K562 (cell line): ENCODE data around the gene GLT6D1. TPM values are rescaled to one million over a fixed set of nuclear protein-coding genes. Genes with fewer than 3 reads are reported as not detected.

Source experiments
- ATAC-seq: fragments of 200-7000 bp; cut with Tn5 transposase; 3 replicates; pipeline ENCODE4 v1.9.1; 2020; ENCODE audit warnings: moderate library complexity
- BruUV-seq: library from RNA; stranded (reverse); fragments of 400-500 nt; replicated peaks from 2 replicates; lab custom pipeline; 2021; lab: Mats Ljungman, UMichigan
- CTCF ChIA-PET: fragments of 300-600 bp; formaldehyde crosslinking; extraction: SDS; loops from one replicate; lab custom pipeline; 2021; ENCODE audit warnings: low intra/inter-chr PET ratio; lab: Yijun Ruan, JAX
- POLR2A ChIA-PET: fragments of 300-600, 350-650 bp; sonication (Branson Sonifier 250); formaldehyde crosslinking; extraction: SDS; loops from one replicate; lab custom pipeline; 2021; ENCODE audit warnings: antibody characterized with exemption, inconsistent platforms; lab: Yijun Ruan, JAX
- DNase-seq, 4 experiments: peaks; one replicate each; pipeline versions ENCODE4 v3.0.0 to v3.0.0-alpha.2; 2011 to 2018; ENCODE audit warnings: low spot score in 3 of 4, mixed read lengths in 3 of 4; ENCODE audit errors: extremely low read depth in 1 of 4
- FAIRE-seq: peaks from 2 replicates; lab custom pipeline; 2011; peaks lifted over from hg19 to GRCh38; lab: Jason Lieb, UNC
- H2AFZ ChIP-seq: 2 replicates; pipeline ENCODE4 v1.6.0; 2011; ENCODE audit warnings: low read depth, low read length, control low read depth, inconsistent platforms
- H3K27ac ChIP-seq: fragments of 200-600 bp; 3 replicates; pipeline ENCODE4 v1.8.0; 2011; ENCODE audit warnings: low read depth, mild to moderate bottlenecking, control low read depth, inconsistent platforms, low read length, moderate library complexity, mixed read lengths; ENCODE audit errors: extremely low read depth
- H3K27me3 ChIP-seq, 2 experiments: fragments of 300-600 bp in 1 of 2; 2 replicates in 1 of 2; 3 replicates in 1 of 2; pipeline versions ENCODE4 v1.6.0 to v1.8.0; 2011; ENCODE audit warnings: inconsistent platforms in 2 of 2, low read length in 2 of 2, mild to moderate bottlenecking in 1 of 2, mixed read lengths in 1 of 2, moderate library complexity in 1 of 2; ENCODE audit not compliant: control insufficient read depth in 2 of 2, insufficient read depth in 2 of 2
- H3K36me3 ChIP-seq: fragments of 300-600 bp; 3 replicates; pipeline ENCODE4 v1.8.0; 2011; ENCODE audit warnings: mild to moderate bottlenecking, low read length, inconsistent platforms; ENCODE audit not compliant: control insufficient read depth, insufficient read depth
- H3K4me1 ChIP-seq, 2 experiments: fragments of 200-600 bp in 1 of 2; replicated peaks in 1 of 2; 2 replicates in 1 of 2; 3 replicates in 1 of 2; pipeline versions ENCODE4 v1.5.1 to v1.8.0; 2011; ENCODE audit warnings: inconsistent platforms in 2 of 2, low read length in 2 of 2, mild to moderate bottlenecking in 1 of 2, mixed read lengths in 1 of 2, moderate library complexity in 1 of 2; ENCODE audit not compliant: control insufficient read depth in 2 of 2, insufficient read depth in 2 of 2
- H3K4me2 ChIP-seq: 2 replicates; pipeline ENCODE4 v1.6.1; 2011; ENCODE audit warnings: low read length, control low read depth, inconsistent platforms, mixed read lengths; ENCODE audit not compliant: insufficient read depth
- H3K4me3 ChIP-seq: fragments of 200-600 bp; sonication (generic), shearing (Covaris generic); 2 replicates; pipeline ENCODE4 v1.5.1; 2016; ENCODE audit warnings: control low read depth, inconsistent platforms
- H3K79me2 ChIP-seq: fragments of 200-600 bp; 3 replicates; pipeline ENCODE4 v1.8.0; 2011; ENCODE audit warnings: low read length, inconsistent platforms; ENCODE audit not compliant: control insufficient read depth, insufficient read depth
- H3K9ac ChIP-seq, 2 experiments: 2 replicates each; pipeline versions ENCODE4 v1.6.0 to v1.6.1; 2011; ENCODE audit warnings: low read depth in 2 of 2, low read length in 2 of 2, control low read depth in 1 of 2, inconsistent platforms in 1 of 2, mild to moderate bottlenecking in 1 of 2, mixed read lengths in 1 of 2; ENCODE audit not compliant: insufficient read depth in 1 of 2
- H3K9me1 ChIP-seq: one replicate; pipeline ENCODE4 v1.6.0; 2011; ENCODE audit warnings: inconsistent platforms, mild to moderate bottlenecking, low read length, moderate library complexity; ENCODE audit not compliant: control insufficient read depth, insufficient read depth
- H3K9me3 ChIP-seq: replicated peaks from 2 replicates; pipeline ENCODE4 v1.5.1; 2011; ENCODE audit warnings: low read depth, low read length, inconsistent platforms; ENCODE audit not compliant: control insufficient read depth, insufficient read depth
- H4K20me1 ChIP-seq: replicated peaks from 2 replicates; pipeline ENCODE4 v1.6.1; 2011; ENCODE audit warnings: low read length, inconsistent platforms, mixed read lengths; ENCODE audit not compliant: control insufficient read depth, insufficient read depth
- ATF1 ChIP-seq, 2 experiments: fragments of 450-650 bp in 1 of 2; IDR thresholded peaks; 2 replicates each; pipeline ENCODE4 v1.6.1; 2016; ENCODE audit warnings: missing compliant biosample characterization in 1 of 2, missing genetic modification characterization in 1 of 2
- ELF4 ChIP-seq: fragments of 450-650 bp; formaldehyde crosslinking; IDR thresholded peaks from 2 replicates; pipeline ENCODE4 v1.4.0; 2022; ENCODE audit warnings: missing genetic modification characterization
- JUN ChIP-seq, 2 experiments: sonication (generic) in 1 of 2; formaldehyde crosslinking in 1 of 2; IDR thresholded peaks; 2 replicates each; pipeline versions ENCODE4 v1.6.1 to v1.8.0; 2012 to 2022; ENCODE audit warnings: borderline replicate concordance in 2 of 2, mild to moderate bottlenecking in 2 of 2, improper control_type of control experiment in 1 of 2, low read depth in 1 of 2, low read length in 1 of 2, missing genetic modification reagents in 1 of 2
- KDM2B ChIP-seq: fragments of 250-450 bp; sonication (Bioruptor Pico); IDR thresholded peaks from 2 replicates; pipeline ENCODE4 v1.8.0; 2021; ENCODE audit warnings: mild to moderate bottlenecking, moderate library complexity
- KLF1 ChIP-seq: fragments of 450-650 bp; IDR thresholded peaks from 2 replicates; pipeline ENCODE4 v1.6.1; 2016; ENCODE audit warnings: missing genetic modification characterization, missing compliant biosample characterization
- RCOR1 ChIP-seq, 2 experiments: IDR thresholded peaks; 2 replicates each; pipeline ENCODE4 v1.6.1; 2012; ENCODE audit warnings: low read depth in 2 of 2, low read length in 2 of 2, borderline replicate concordance in 1 of 2, improper control_type of control experiment in 1 of 2
- SREBF2 ChIP-seq: sonication (generic); formaldehyde crosslinking; IDR thresholded peaks from 2 replicates; pipeline ENCODE4 v1.4.0; 2020; ENCODE audit warnings: mild to moderate bottlenecking, missing genetic modification reagents
- WGBS: fragments of 100-300 bp; shearing (Covaris generic); methylation state at CpG from one replicate; pipeline ENCODE4 v1.1.6; 2016; ENCODE audit warnings: low coverage, mixed read lengths; ENCODE audit not compliant: insufficient coverage; ENCODE audit errors: missing lambda C conversion rate; 5-methylcytosine and 5-hydroxymethylcytosine counted together
- in situ Hi-C: fragments of 300-500 bp; cut with MboI; formaldehyde crosslinking; loops from 4 replicates; pipeline ENCODE4 v1.15.0; 2018; ENCODE audit warnings: inconsistent platforms, mixed read lengths
- intact Hi-C: fragments of 100-400 bp; cut with micrococcal nuclease; formaldehyde crosslinking; loops from 2 replicates; pipeline ENCODE4 v1.14.2; 2022
- polyA plus RNA-seq, 8 experiments: library from polyadenylated mRNA; depleted of rRNA in 4 of 8; stranded (reverse) in 5 of 8; unstranded in 3 of 8; fragments of >200 nt; fragmentation: Nextera tagmentation in 2 of 8; fragmentation: Illumina TruSeq in 1 of 8; extraction: Ambion mirVana in 2 of 8; extraction: Trizol in 1 of 8; gene quantifications; 2 replicates each; pipeline versions ENCODE4 v1.2.1 to v1.2.3, GENCODE V29; 2011 to 2014; ENCODE audit warnings: inconsistent platforms in 1 of 8, missing spikeins in 1 of 8
- total RNA-seq, 7 experiments: library from RNA; depleted of rRNA in 6 of 7; stranded (reverse); fragments of >200 nt in 6 of 7; fragmentation: Illumina TruSeq in 2 of 7; extraction: Trizol in 2 of 7; gene quantifications; 2 replicates each; pipeline versions ENCODE4 v1.2.1 to v1.2.3, GENCODE V29; 2011 to 2021; ENCODE audit warnings: low replicate concordance in 1 of 7
- TF ChIP-seq, protein P1 (sequence below): fragments of 250-450 bp; sonication (Bioruptor Pico); IDR thresholded peaks from 2 replicates; pipeline ENCODE4 v1.5.0; 2021
- TF ChIP-seq, protein P2 (sequence below): fragments of 250-450 bp; sonication (Bioruptor Pico); IDR thresholded peaks from 2 replicates; pipeline ENCODE4 v1.8.0; 2022; ENCODE audit warnings: moderate library complexity, mild to moderate bottlenecking, inconsistent platforms

Gene GLT6D1
- total and polyA plus RNA-seq, 9 of the 15 experiments (the other 6 are each of a cell fraction or from before 2014, with no cell fraction given), result not detected

DNA sequence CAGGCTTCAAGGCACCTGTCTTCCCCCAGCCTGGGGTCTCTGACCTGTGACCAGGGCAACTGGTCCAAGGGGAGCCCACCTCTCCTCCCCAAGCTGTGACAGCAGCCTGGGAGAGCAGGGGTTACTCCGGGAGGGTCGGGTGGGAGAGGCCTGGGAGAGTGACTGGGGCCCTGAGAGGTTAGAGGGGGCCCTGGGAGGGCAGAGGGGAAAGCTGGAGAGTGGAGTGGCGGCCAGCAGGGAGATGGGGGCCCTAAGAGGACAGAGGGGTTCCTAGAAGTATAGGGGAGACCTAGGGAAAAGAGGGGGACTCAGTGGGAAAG is 24.1 kb upstream of the GLT6D1 start:
- POLR2A ChIA-PET, result interaction anchor here (0.6 kb wide), 1 partner anchor 305 kb away, joined by 3 read pairs; no protein-coding TSS in a partner anchor
- no peaks in the 10 kb centered on the region for H3K79me2 ChIP-seq
- no peak for DNase-seq

More for the DNA sequence above, 24.1 kb upstream of the GLT6D1 start:
- H2AFZ ChIP-seq, result no peak overlapping the region
- peaks cover 37 to 72% of the 10 kb centered on the region in 2 experiments for H3K27me3 ChIP-seq
- in situ Hi-C loops, result no loop called here
- no peak overlapping the region for H3K9ac ChIP-seq
- no peaks in the 10 kb centered on the region for H3K36me3 ChIP-seq
- H3K27ac ChIP-seq, result no peak overlapping the region
- H3K9me3 ChIP-seq, result no peaks in the 10 kb centered on the region
- ATAC-seq (no peak), FAIRE-seq (no peak)
- no TSS peak for BruUV-seq
- no CpG with 5 or more reads among the region's 3 CpGs for WGBS
- H3K4me1 ChIP-seq, result no peaks in the 10 kb centered on the region
- peaks cover 7% of the 10 kb centered on the region; the same call in 1 of the 2 replicates for H4K20me1 ChIP-seq
- CTCF ChIA-PET, result no interaction called here
- intact Hi-C loops, result no loop called here
- no peak overlapping the region for H3K4me2 ChIP-seq
- no peak overlapping the region for H3K4me3 ChIP-seq
- H3K9me1 ChIP-seq, result no peaks in the 10 kb centered on the region
- TF ChIP-seq, protein P1, sequence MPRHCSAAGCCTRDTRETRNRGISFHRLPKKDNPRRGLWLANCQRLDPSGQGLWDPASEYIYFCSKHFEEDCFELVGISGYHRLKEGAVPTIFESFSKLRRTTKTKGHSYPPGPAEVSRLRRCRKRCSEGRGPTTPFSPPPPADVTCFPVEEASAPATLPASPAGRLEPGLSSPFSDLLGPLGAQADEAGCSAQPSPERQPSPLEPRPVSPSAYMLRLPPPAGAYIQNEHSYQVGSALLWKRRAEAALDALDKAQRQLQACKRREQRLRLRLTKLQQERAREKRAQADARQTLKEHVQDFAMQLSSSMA, result no peak
- TF ChIP-seq KLF1 (no peak), RCOR1 (IDR thresholded peaks at IDR 0.05; ENCODE audit: borderline replicate concordance in 1 of 2, low read depth in 2 of 2, low read length in 2 of 2) (no peak), ELF4 (no peak), KDM2B (CRISPR knock-in tag) (no peak), ATF1 (CRISPR knock-in tag; IDR thresholded peaks at IDR 0.05) (no peak), ATF1 (tag; IDR thresholded peaks at IDR 0.05) (no peak), JUN (IDR thresholded peaks at IDR 0.05; ENCODE audit: borderline replicate concordance, low read depth, low read length) (no peak), JUN (CRISPR knock-in tag; IDR thresholded peaks at IDR 0.05; ENCODE audit: borderline replicate concordance) (no peak), SREBF2 (no peak)
- TF ChIP-seq, protein P2, sequence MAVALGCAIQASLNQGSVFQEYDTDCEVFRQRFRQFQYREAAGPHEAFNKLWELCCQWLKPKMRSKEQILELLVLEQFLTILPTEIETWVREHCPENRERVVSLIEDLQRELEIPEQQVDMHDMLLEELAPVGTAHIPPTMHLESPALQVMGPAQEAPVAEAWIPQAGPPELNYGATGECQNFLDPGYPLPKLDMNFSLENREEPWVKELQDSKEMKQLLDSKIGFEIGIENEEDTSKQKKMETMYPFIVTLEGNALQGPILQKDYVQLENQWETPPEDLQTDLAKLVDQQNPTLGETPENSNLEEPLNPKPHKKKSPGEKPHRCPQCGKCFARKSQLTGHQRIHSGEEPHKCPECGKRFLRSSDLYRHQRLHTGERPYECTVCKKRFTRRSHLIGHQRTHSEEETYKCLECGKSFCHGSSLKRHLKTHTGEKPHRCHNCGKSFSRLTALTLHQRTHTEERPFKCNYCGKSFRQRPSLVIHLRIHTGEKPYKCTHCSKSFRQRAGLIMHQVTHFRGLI, result no peak
